ENCODE results near the gene GNB3. TPM values are rescaled to one million over a fixed set of nuclear protein-coding genes. Genes with fewer than 3 reads are reported as not detected.

The GNB3 gene
- total and polyA plus RNA-seq, 8 donors, result 0.89 to 12.6 (median 1.8) TPM

DNA sequence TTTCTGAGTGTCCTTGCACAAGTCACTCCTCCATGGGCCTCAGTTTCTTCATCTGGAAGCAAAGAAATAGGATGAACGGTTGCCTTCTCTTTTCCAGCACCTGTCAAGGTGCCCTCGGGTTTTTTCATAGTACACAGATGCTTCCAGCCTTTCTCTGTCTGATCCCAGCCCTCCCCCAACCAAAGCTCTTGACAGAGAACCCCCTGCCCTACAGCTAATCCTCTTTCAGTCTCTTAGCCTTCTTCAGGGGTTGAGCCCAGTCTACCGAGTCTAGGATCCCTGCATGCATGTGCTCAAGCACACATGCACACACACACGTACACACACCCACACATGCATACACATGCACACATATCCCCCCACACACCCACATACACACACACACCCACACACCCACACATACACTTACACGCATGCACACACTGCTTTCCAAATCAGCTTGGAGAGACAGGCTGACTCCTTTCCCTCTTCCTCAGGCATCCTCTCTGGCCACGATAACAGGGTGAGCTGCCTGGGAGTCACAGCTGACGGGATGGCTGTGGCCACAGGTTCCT lies 5.7 kb downstream of the GNB3 start:
- DNase-seq (no peak), ATAC-seq (no peak), FAIRE-seq (no peak)
- Histone ChIP-seq H3K4me1 (peaks cover 0 to 3% (median 0%) of the 10 kb centered on the region in 3 donors), H3K9me3 (no peaks in the 10 kb centered on the region), H3K27me3 (no peaks in the 10 kb centered on the region), H3K36me3 (no peaks in the 10 kb centered on the region), H3K4me3 (no peak overlapping the region), H3K27ac (no peak overlapping the region)
- TF ChIP-seq, protein P1, sequence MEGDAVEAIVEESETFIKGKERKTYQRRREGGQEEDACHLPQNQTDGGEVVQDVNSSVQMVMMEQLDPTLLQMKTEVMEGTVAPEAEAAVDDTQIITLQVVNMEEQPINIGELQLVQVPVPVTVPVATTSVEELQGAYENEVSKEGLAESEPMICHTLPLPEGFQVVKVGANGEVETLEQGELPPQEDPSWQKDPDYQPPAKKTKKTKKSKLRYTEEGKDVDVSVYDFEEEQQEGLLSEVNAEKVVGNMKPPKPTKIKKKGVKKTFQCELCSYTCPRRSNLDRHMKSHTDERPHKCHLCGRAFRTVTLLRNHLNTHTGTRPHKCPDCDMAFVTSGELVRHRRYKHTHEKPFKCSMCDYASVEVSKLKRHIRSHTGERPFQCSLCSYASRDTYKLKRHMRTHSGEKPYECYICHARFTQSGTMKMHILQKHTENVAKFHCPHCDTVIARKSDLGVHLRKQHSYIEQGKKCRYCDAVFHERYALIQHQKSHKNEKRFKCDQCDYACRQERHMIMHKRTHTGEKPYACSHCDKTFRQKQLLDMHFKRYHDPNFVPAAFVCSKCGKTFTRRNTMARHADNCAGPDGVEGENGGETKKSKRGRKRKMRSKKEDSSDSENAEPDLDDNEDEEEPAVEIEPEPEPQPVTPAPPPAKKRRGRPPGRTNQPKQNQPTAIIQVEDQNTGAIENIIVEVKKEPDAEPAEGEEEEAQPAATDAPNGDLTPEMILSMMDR (IDR thresholded peaks at IDR 0.05), result no peak
- intact Hi-C loops (cut with DNase I), result no loop called here
- WGBS, 2 donors, result 86 to 88% methylated on average over 7 of the region's 7 CpGs

DNA sequence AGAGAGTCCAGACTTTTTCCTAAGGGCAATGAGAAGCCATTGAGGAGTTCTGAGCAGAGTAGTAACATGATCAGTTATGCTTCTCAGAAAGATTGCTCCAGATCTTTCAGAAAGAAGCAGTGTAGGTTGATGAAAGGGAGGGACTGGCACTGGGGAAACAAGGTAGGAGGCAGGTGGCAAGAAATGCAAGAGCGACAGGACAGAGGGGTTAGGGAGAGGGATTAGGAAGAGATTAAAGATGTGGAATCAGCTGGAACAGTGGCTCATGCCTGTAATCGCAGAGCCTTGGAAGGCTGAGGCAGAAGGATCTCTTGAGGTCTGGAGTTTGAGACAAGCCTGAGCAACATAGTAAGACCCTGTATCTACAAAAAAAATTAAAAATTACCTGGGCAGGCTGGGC lies 7.0 kb downstream of the GNB3 start:
- TF ChIP-seq, protein P1 (IDR thresholded peaks at IDR 0.05), result no peak
- 96 to 100% methylated on average over 2 of the region's 2 CpGs for WGBS, 2 donors
- Histone ChIP-seq H3K9me3 (no peaks in the 10 kb centered on the region), H3K27ac (no peak overlapping the region), H3K4me1 (peaks cover 0 to 3% (median 0%) of the 10 kb centered on the region in 3 donors), H3K27me3 (no peaks in the 10 kb centered on the region), H3K36me3 (no peaks in the 10 kb centered on the region), H3K4me3 (no peak overlapping the region)
- intact Hi-C loops (cut with DNase I), result no loop called here
- DNase-seq (no peak), FAIRE-seq (no peak), ATAC-seq (no peak)

DNA sequence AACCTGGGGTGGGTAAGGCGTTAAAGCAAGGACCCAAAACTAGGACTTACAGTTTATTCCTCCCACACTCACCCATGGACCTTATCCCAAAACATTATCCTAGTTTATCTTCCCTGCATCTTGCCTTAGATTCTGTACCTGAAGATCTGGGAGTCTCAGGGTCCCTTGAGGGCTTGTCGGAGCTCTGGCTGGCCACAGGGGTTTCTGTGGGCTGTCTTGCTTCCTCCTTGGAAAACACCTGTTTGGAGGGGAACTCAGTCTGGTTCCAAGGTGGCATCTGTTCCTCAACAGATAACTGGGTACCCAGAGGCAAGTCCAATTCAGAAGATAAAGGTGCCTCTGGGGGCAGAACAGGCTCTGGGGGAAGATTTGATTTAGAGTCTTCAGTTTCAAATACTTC lies 8.7 kb downstream of the GNB3 start:
- ATAC-seq, result no peak

DNA sequence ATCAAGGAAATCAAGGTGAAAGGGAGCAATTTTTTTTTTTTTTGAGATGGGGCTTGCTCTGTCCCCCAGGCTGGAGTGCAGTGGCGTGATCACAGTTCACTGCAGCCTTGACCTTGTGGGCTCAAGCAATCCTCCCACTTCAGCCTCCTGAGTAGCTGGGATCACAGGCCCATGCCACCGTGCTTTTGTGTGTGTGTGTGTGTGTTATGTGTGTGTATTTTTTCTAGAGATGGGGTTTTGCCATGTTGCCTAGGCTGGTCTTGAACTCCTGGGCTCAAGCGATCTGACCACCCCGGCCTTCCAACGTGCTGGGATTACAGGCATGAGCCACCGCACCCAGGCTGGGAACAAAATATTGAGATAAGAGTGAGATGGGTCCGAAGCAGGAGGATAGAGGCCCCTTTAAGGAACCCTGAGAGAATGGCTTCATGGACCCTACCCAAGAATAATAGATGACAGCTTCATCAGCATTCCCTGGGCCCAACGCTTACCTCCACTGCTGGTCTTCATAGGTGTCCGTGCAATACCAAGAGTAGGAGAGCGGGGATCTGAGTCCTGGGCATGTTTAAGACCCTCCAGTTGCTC lies 9.3 kb downstream of the GNB3 start:
- FAIRE-seq (no peak), DNase-seq (peak in 1 of 6 donors; percentile 16), ATAC-seq (no peak)
- H3K9me3 ChIP-seq, result no peaks in the 10 kb centered on the region
- H3K27ac ChIP-seq, result no peak overlapping the region
- TF ChIP-seq, protein P1 (IDR thresholded peaks at IDR 0.05), result no peak
- intact Hi-C loops (cut with DNase I), result no loop called here
- no peaks in the 10 kb centered on the region for H3K36me3 ChIP-seq
- no peak overlapping the region for H3K4me3 ChIP-seq
- 77 to 81% methylated on average over 10 of the region's 10 CpGs for WGBS, 2 donors
- no peaks in the 10 kb centered on the region for H3K27me3 ChIP-seq
- H3K4me1 ChIP-seq, result peaks cover 0 to 10% (median 7%) of the 10 kb centered on the region in 3 donors

More for the DNA sequence above, 8.7 kb downstream of the GNB3 start:
- WGBS, 2 donors, result 92 to 94% methylated on average over 2 of the region's 2 CpGs
- no peak for FAIRE-seq
- Histone ChIP-seq H3K4me3 (no peak overlapping the region), H3K9me3 (no peaks in the 10 kb centered on the region), H3K27me3 (no peaks in the 10 kb centered on the region), H3K36me3 (no peaks in the 10 kb centered on the region), H3K27ac (no peak overlapping the region), H3K4me1 (peaks cover 0 to 10% (median 7%) of the 10 kb centered on the region in 3 donors)
- TF ChIP-seq, protein P1 (IDR thresholded peaks at IDR 0.05), result no peak
- DNase-seq, result no peak
- intact Hi-C loops (cut with DNase I), result no loop called here

DNA sequence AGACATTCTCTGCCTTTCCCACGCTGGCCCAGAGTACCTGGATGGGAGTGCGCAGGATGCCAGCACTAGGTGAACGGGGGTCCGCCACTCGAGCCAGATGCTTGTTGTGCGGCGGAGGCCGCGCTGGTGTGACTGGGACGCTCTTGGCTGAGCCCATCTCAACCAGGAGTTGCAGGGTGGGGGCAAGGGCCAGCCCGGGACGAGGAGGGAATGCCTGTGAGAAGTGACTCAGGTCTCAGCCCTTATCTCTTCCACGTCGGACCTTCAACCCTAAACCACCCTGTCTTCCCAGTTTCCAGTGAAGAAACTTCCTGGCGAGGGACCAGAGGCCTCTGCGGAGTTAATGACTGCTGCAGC lies 10.0 kb downstream of the GNB3 start:
- H3K4me1 ChIP-seq, result peaks cover 0 to 10% (median 7%) of the 10 kb centered on the region in 3 donors
- TF ChIP-seq, protein P1 (IDR thresholded peaks at IDR 0.05), result no peak
- intact Hi-C loops (cut with DNase I), result no loop called here
- H3K27me3 ChIP-seq, result no peaks in the 10 kb centered on the region
- peak overlapping the region in 1 of 4 donors; percentile 49 for H3K4me3 ChIP-seq
- FAIRE-seq, result no peak
- DNase-seq, result peak in 2 of 6 donors; percentile 42 to 62
- WGBS, 2 donors, result 38 to 46% methylated on average over 14 to 16 of the region's 16 CpGs
- H3K27ac ChIP-seq, result no peak overlapping the region
- H3K9me3 ChIP-seq, result no peaks in the 10 kb centered on the region
- H3K36me3 ChIP-seq, result no peaks in the 10 kb centered on the region
- ATAC-seq, result no peak

Data from pancreas (tissue), 10 donors.